Panc1 (cell line): Measurements from ENCODE around the gene SLC27A2. TPM values are rescaled to one million over a fixed set of nuclear protein-coding genes. Genes with fewer than 3 reads are reported as not detected.

Source experiments
- ATAC-seq: fragments of 200-7000 bp; cut with Tn5 transposase; 2 replicates; pipeline ENCODE4 v1.9.1; 2020; ENCODE audit warnings: mild to moderate bottlenecking, moderate library complexity
- BruUV-seq: library from RNA; stranded (reverse); fragments of 400-500 nt; replicated peaks from 2 replicates; lab custom pipeline; 2021; lab: Mats Ljungman, UMichigan
- CTCF ChIA-PET: fragments of 300-600 bp; sonication (Branson Sonifier 250); formaldehyde crosslinking; loops from one replicate; lab custom pipeline; 2022; ENCODE audit warnings: antibody characterized with exemption; lab: Charles Lee
- POLR2A ChIA-PET: fragments of 300-600 bp; sonication (Branson Sonifier 250); formaldehyde crosslinking; loops from one replicate; lab custom pipeline; 2022; ENCODE audit warnings: antibody characterized with exemption; lab: Charles Lee
- DNase-seq: peaks from one replicate; pipeline ENCODE4 v3.0.0-alpha.2; 2010; ENCODE audit warnings: low read depth, low spot score
- H3K27ac ChIP-seq: 2 replicates; pipeline ENCODE4 v1.5.1; 2011; ENCODE audit warnings: mild to moderate bottlenecking, low read length, inconsistent platforms
- H3K27me3 ChIP-seq: fragments of 200-500 bp; sonication (Bioruptor generic); 2 replicates; pipeline ENCODE4 v1.6.0; 2014; ENCODE audit warnings: low read length, inconsistent platforms; ENCODE audit not compliant: control insufficient read depth, insufficient read depth
- H3K36me3 ChIP-seq: fragments of 200-500 bp; sonication (Bioruptor generic); 2 replicates; pipeline ENCODE4 v1.5.1; 2014; ENCODE audit warnings: inconsistent platforms, mild to moderate bottlenecking, low read length, moderate library complexity; ENCODE audit not compliant: control insufficient read depth, insufficient read depth
- H3K4me1 ChIP-seq: 2 replicates; pipeline ENCODE4 v1.5.1; 2011; ENCODE audit warnings: inconsistent platforms, mild to moderate bottlenecking, low read length, moderate library complexity; ENCODE audit not compliant: control insufficient read depth, insufficient read depth
- H3K4me3 ChIP-seq, 2 experiments: 2 replicates each; pipeline ENCODE4 v1.5.1; 2011 to 2012; ENCODE audit warnings: low read depth in 2 of 2, low read length in 2 of 2, mild to moderate bottlenecking in 2 of 2, inconsistent platforms in 1 of 2, moderate library complexity in 1 of 2
- H3K9me3 ChIP-seq: fragments of 200-500 bp; sonication (Bioruptor generic); 2 replicates; pipeline ENCODE4 v1.5.1; 2014; ENCODE audit warnings: low read depth, mild to moderate bottlenecking, inconsistent platforms, low read length, moderate library complexity; ENCODE audit not compliant: control insufficient read depth, insufficient read depth
- CTCF ChIP-seq: fragments of 450-650 bp; IDR thresholded peaks from 2 replicates; pipeline ENCODE4 v1.5.1; 2017; ENCODE audit warnings: mild to moderate bottlenecking
- POLR2AphosphoS5 ChIP-seq: IDR thresholded peaks from 2 replicates; pipeline ENCODE4 v1.6.1; 2012; ENCODE audit warnings: mild to moderate bottlenecking, low read depth, low read length, moderate library complexity
- SIN3A ChIP-seq: IDR thresholded peaks from 2 replicates; pipeline ENCODE4 v1.6.1; 2012; ENCODE audit warnings: low read depth, mild to moderate bottlenecking, low read length, moderate library complexity, borderline replicate concordance; ENCODE audit not compliant: insufficient read depth
- TCF7L2 ChIP-seq: IDR thresholded peaks from 2 replicates; pipeline ENCODE4 v1.6.1; 2011; ENCODE audit warnings: mild to moderate bottlenecking, low read depth, low read length, inconsistent platforms
- in situ Hi-C: cut with HindIII; loops from 2 replicates; pipeline ENCODE4 v1.10.0; 2016; ENCODE audit warnings: low sequenced_read_pairs, low pct_unique_long_range_greater_than_20kb
- intact Hi-C: fragments of 100-400 bp; cut with micrococcal nuclease; formaldehyde crosslinking; loops from one replicate; pipeline ENCODE4 v1.10.0; 2022; ENCODE audit not compliant: unreplicated experiment
- total RNA-seq: library from RNA; stranded (reverse); gene quantifications from one replicate; pipeline ENCODE4 v1.2.1, GENCODE V29; 2021; ENCODE audit not compliant: unreplicated experiment
- TF ChIP-seq, protein P1 (sequence below), 2 experiments: IDR thresholded peaks; 2 replicates each; pipeline ENCODE4 v1.6.1; 2011 to 2012; ENCODE audit warnings: low read depth in 2 of 2, control low read depth in 1 of 2, low read length in 1 of 2, mild to moderate bottlenecking in 1 of 2, moderate library complexity in 1 of 2; ENCODE audit not compliant: insufficient read depth in 1 of 2

The SLC27A2 gene
- total RNA-seq, 1 experiment from 2014 or later: 0.18 TPM

DNA sequence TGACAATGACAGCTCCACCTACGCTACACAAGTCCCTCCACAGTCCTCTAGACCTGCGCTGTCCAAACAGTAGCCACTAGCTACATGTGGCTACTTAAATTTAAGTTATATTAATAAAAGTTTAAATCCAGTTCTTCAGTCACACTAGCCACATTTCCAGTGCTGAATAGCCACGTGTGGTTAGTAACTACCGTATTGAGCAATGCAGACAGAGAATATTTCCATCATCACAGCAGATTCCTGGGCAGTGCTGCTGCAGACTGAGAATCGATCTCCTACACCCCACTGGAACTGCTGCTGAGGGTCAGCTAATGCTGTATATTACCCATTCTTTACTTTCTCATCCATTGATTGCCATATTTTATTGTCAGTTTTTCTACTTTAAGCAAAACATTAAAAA lies 42.6 kb downstream of the SLC27A2 start:
- CTCF ChIA-PET: interaction anchor here (0.7 kb wide), 1 partner anchor 27 kb away, joined by 3 read pairs; no protein-coding TSS in a partner anchor
- no peak for ATAC-seq
- in situ Hi-C loops (no loop called here), intact Hi-C loops (no loop called here)
- BruUV-seq: no TSS peak
- no peaks in the 10 kb centered on the region for H3K27me3 ChIP-seq
- no peaks in the 10 kb centered on the region for H3K4me1 ChIP-seq
- H3K9me3 ChIP-seq: no peaks in the 10 kb centered on the region
- DNase-seq: no peak
- H3K36me3 ChIP-seq: no peaks in the 10 kb centered on the region
- H3K27ac ChIP-seq: no peak overlapping the region
- POLR2A ChIA-PET: no interaction called here
- H3K4me3 ChIP-seq: no peak overlapping the region
- TF ChIP-seq CTCF (no peak), TCF7L2 (no peak), POLR2AphosphoS5 (no peak), SIN3A (no peak)
- TF ChIP-seq, protein P1, sequence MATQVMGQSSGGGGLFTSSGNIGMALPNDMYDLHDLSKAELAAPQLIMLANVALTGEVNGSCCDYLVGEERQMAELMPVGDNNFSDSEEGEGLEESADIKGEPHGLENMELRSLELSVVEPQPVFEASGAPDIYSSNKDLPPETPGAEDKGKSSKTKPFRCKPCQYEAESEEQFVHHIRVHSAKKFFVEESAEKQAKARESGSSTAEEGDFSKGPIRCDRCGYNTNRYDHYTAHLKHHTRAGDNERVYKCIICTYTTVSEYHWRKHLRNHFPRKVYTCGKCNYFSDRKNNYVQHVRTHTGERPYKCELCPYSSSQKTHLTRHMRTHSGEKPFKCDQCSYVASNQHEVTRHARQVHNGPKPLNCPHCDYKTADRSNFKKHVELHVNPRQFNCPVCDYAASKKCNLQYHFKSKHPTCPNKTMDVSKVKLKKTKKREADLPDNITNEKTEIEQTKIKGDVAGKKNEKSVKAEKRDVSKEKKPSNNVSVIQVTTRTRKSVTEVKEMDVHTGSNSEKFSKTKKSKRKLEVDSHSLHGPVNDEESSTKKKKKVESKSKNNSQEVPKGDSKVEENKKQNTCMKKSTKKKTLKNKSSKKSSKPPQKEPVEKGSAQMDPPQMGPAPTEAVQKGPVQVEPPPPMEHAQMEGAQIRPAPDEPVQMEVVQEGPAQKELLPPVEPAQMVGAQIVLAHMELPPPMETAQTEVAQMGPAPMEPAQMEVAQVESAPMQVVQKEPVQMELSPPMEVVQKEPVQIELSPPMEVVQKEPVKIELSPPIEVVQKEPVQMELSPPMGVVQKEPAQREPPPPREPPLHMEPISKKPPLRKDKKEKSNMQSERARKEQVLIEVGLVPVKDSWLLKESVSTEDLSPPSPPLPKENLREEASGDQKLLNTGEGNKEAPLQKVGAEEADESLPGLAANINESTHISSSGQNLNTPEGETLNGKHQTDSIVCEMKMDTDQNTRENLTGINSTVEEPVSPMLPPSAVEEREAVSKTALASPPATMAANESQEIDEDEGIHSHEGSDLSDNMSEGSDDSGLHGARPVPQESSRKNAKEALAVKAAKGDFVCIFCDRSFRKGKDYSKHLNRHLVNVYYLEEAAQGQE (IDR thresholded peaks at IDR 0.05; ENCODE audit: insufficient read depth in 1 of 2, low read depth in 2 of 2, low read length in 1 of 2): no peak

- no peak overlapping the region for H3K27ac ChIP-seq
- no peak for TF ChIP-seq TCF7L2
- no peak for TF ChIP-seq POLR2AphosphoS5
- TF ChIP-seq, protein P1 (IDR thresholded peaks at IDR 0.05; ENCODE audit: insufficient read depth in 1 of 2, low read depth in 2 of 2, low read length in 1 of 2): no peak
- no peak for TF ChIP-seq CTCF
- TF ChIP-seq SIN3A: no peak
- ChIA-PET POLR2A (no interaction called here), CTCF (interaction anchor here (0.7 kb wide), 1 partner anchor 27 kb away, joined by 3 read pairs; no protein-coding TSS in a partner anchor)
- no peaks in the 10 kb centered on the region for H3K36me3 ChIP-seq
- no peak for ATAC-seq
- no peak overlapping the region for H3K4me3 ChIP-seq
- H3K27me3 ChIP-seq: no peaks in the 10 kb centered on the region
- no peak for DNase-seq
- intact Hi-C loops: no loop called here
- H3K4me1 ChIP-seq: no peaks in the 10 kb centered on the region
- H3K9me3 ChIP-seq: no peaks in the 10 kb centered on the region
- in situ Hi-C loops: no loop called here
- BruUV-seq: no TSS peak
These were observed 43.1 kb downstream of the SLC27A2 start for GRCh38 chr15:50225057-50225456.
